ENCODE results near the gene NDRG3. TPM values are rescaled to one million over a fixed set of nuclear protein-coding genes. Genes with fewer than 3 reads are reported as not detected.
A peak's percentile ranks its signal among the peaks of the same experiment; 100 is the strongest.

NDRG3 gene
- polyA plus RNA-seq, 2 of the 4 experiments (the other 2 are of a cell fraction) = 30.6 to 34.4 TPM

GRCh38 chr20:36744764-36745191, 1.1 kb downstream of the NDRG3 start:
- Histone ChIP-seq H3K4me1 (peaks cover 12% of the 10 kb centered on the region), H3K27ac (peak overlapping the region in 1 of 2 experiments; percentile 94; a peak in 3 of 6 replicates), H3K9me3 (no peaks in the 10 kb centered on the region), H3K4me2 (peak overlapping the region; percentile 98), H3K4me3 (peak overlapping the region; percentile 86)
- CTCF ChIA-PET = interaction anchor here (0.6 to 4.3 kb wide), 9 partner anchors 9 to 187 kb away, joined by 3 to 26 read pairs (median 4); no protein-coding TSS in a partner anchor
- FAIRE-seq (no peak), DNase-seq (ENCODE audit: low read depth in 1 of 2, low spot score in 1 of 2) (no peak), ATAC-seq (0 out of 6 replicates have a peak, but pooled peaks of 1 of the 2 experiments have one; percentile 11)
- TF ChIP-seq RAD21 (conservative IDR thresholded peaks at IDR 0.05 in 1 of 2, IDR thresholded peaks at IDR 0.05 in 1 of 2) (no peak), ELK1 (IDR thresholded peaks at IDR 0.05; ENCODE audit: low read depth, low read length) (no peak), HOXB5 (CRISPR knock-in tag; IDR thresholded peaks at IDR 0.05) (no peak), E2F6 (IDR thresholded peaks at IDR 0.05; ENCODE audit: borderline replicate concordance, low read depth) (no peak), FOSL2 (IDR thresholded peaks at IDR 0.05) (no peak), FOSL2 (CRISPR knock-in tag; IDR thresholded peaks at IDR 0.05) (no peak), ESRRA (IDR thresholded peaks at IDR 0.05; ENCODE audit: borderline replicate concordance, low read length) (no peak), REST (IDR thresholded peaks at IDR 0.05) (no peak)
- WGBS (ENCODE audit: missing lambda C conversion rate) = 50% methylated on average over 5 of the region's 8 CpGs
- POLR2A ChIA-PET = interaction anchor here (0.6 kb wide), 1 partner anchor 21 kb away, joined by 9 read pairs; no protein-coding TSS in a partner anchor

GRCh38 chr20:36744243-36744642, 1.6 kb downstream of the NDRG3 start:
- CTCF ChIA-PET = interaction anchor here (0.6 to 4.3 kb wide), 9 partner anchors 10 to 186 kb away, joined by 3 to 26 read pairs (median 3); no protein-coding TSS in a partner anchor
- H3K27ac ChIP-seq = no peak overlapping the region
- TF ChIP-seq FOSL2 (IDR thresholded peaks at IDR 0.05) (no peak), FOSL2 (CRISPR knock-in tag; IDR thresholded peaks at IDR 0.05) (no peak), RARB (CRISPR knock-in tag; IDR thresholded peaks at IDR 0.05) (no peak), ELK1 (IDR thresholded peaks at IDR 0.05; ENCODE audit: low read depth, low read length) (no peak), HOXB5 (CRISPR knock-in tag; IDR thresholded peaks at IDR 0.05) (no peak)
- FAIRE-seq (no peak), DNase-seq (ENCODE audit: low read depth in 1 of 2, low spot score in 1 of 2) (no peak), ATAC-seq (no peak)
- 86% methylated on average over 4 of the region's 4 CpGs for WGBS (ENCODE audit: missing lambda C conversion rate)
- H3K4me3 ChIP-seq = no peak overlapping the region
- POLR2A ChIA-PET = interaction anchor here (0.6 kb wide), 1 partner anchor 21 kb away, joined by 9 read pairs; no protein-coding TSS in a partner anchor
- H3K4me1 ChIP-seq = peaks cover 12% of the 10 kb centered on the region
- H3K9me3 ChIP-seq = no peaks in the 10 kb centered on the region
- peak overlapping the region; percentile 98; the same call in 2 of the 3 replicates for H3K4me2 ChIP-seq

GRCh38 chr20:36742558-36742957, 3.3 kb downstream of the NDRG3 start:
- H3K4me3 ChIP-seq = no peak overlapping the region
- POLR2A ChIA-PET = no interaction called here
- no peaks in the 10 kb centered on the region for H3K9me3 ChIP-seq
- ATAC-seq = no peak
- peaks cover 12% of the 10 kb centered on the region for H3K4me1 ChIP-seq
- TF ChIP-seq ESRRA (IDR thresholded peaks at IDR 0.05; ENCODE audit: borderline replicate concordance, low read length) = no peak
- no peak for TF ChIP-seq CHD2 (IDR thresholded peaks at IDR 0.05; ENCODE audit: low read length, partially characterized antibody)
- no peak for TF ChIP-seq SMC3 (IDR thresholded peaks at IDR 0.05)
- TF ChIP-seq REST (IDR thresholded peaks at IDR 0.05) = no peak
- TF ChIP-seq HOXB5 (CRISPR knock-in tag; IDR thresholded peaks at IDR 0.05) = no peak
- TF ChIP-seq SREBF2 (IDR thresholded peaks at IDR 0.05) = no peak
- no peak for TF ChIP-seq EHF (CRISPR knock-in tag; IDR thresholded peaks at IDR 0.05)
- TF ChIP-seq FOSB (CRISPR knock-in tag; IDR thresholded peaks at IDR 0.05) = no peak
- no peak for TF ChIP-seq GATA3 (IDR thresholded peaks at IDR 0.05; ENCODE audit: borderline replicate concordance)
- TF ChIP-seq RAD21 (conservative IDR thresholded peaks at IDR 0.05 in 1 of 2, IDR thresholded peaks at IDR 0.05 in 1 of 2) = no peak
- no peak for TF ChIP-seq BCL3 (IDR thresholded peaks at IDR 0.05)
- no peak for TF ChIP-seq RCOR1 (IDR thresholded peaks at IDR 0.05; ENCODE audit: low read depth, low read length)
- no peak for TF ChIP-seq CHD4 (IDR thresholded peaks at IDR 0.05; ENCODE audit: borderline replicate concordance)
- no peak overlapping the region for H3K4me2 ChIP-seq
- no peak for FAIRE-seq
- CTCF ChIA-PET = interaction anchor here (1.3 to 2.5 kb wide), 3 partner anchors 32 to 144 kb away, joined by 3 to 6 read pairs (median 3); no protein-coding TSS in a partner anchor
- DNase-seq (ENCODE audit: low read depth in 1 of 2, low spot score in 1 of 2) = no peak
- H3K27ac ChIP-seq = no peak overlapping the region
- WGBS (ENCODE audit: missing lambda C conversion rate) = 92% methylated on average over 2 of the region's 2 CpGs

Data from A549 (cell line).